Stimulated activated naive CD8-positive, alpha-beta T cell treated with anti-CD3 and anti-CD28 coated beads, Interleukin-15, Interleukin-2, amounts not matched to agents 100 U/mL and 50 U/mL, for 24 hours (primary cell): ENCODE data around the gene CAMKK2.
"Not testable (repeated sequence)": the region's sequence is repeated elsewhere in the genome, so short reads cannot be mapped to it uniquely, and the experiment has no call there.

Source experiments
- ATAC-seq: fragments of 150-1000 bp; cut with Tn5 transposase; one replicate; pipeline ENCODE4 v1.10.0; 2021
- DNase-seq: peaks from one replicate; pipeline ENCODE4 v3.0.0; 2021

The CAMKK2 gene

DNA sequence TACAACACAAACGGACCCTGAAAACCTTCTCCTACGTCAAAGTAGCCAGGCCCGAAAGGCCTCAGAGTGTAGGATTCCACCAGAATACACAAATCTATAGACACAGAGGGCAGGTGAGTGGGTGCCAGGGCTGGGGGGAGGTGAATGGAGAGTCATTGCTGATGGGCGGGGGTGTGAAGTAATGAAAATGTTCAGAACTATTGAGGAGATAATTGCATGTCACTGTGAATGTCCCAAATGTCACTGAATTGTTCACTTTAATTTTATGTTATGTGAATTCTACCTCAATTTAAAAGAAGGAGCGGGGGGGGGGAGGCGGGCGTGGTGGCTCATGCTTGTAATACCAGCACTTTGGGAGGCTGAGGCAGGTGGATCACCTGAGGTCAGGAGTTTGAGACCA is 50.6 kb downstream of the CAMKK2 start:
- DNase-seq (no peak), ATAC-seq (no peak)

DNA sequence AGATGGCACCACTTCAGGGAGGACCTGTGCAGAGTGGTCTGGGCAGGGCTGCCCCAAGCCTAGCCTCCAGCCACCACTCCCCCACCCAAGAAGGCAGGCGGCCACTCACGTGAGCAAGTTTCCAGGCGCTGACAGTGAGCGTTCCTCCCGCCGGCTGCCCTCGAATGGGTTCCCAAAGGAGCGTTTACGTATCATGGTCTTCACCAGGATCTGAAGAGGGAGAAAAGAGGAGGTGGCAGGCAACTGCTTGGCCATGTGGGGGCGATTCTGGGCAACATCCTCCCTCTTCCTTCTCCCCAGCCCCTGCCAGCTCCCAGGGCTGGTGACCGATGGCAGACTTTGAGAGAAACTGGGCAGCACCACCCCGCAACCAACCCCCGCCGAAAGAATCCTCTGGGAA is 51.5 kb downstream of the CAMKK2 start:
- DNase-seq (no peak), ATAC-seq (no peak)

GRCh38 chr12:121241156-121241970 is 55.1 kb downstream of the CAMKK2 start:
- DNase-seq: no peak
- peak; percentile 6 for ATAC-seq

DNA sequence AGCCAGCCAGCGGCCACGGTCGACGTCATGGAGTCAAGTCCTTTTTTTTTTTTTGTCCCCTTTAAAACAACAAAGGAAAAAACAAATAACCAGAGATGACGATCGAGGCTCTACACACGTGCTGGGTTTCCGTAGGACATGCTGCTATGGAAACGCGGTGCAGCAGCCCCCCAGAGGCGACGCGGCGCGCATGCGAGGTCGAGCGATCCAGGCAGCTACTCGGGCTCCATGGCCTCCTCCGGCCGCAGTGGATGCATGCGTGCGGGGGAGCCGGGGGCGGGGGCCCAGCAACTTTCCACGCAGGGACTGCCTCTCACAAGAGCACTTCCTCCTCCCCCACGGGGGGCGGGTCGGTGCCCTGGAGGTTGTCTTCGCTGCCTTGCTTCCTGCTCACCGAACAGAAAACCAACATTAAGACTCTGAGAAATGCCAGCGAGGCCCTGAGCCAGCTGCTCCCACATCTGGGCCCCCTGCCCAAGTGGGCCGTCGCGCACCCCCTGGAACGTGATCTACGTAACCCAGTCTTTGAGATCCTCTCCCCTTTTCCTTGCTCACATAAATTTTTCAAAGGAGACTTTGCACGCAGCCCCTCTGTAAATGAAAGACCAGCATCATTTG is 55.9 kb downstream of the CAMKK2 start:
- peak; percentile 79 for ATAC-seq
- DNase-seq: peak; percentile 81

DNA sequence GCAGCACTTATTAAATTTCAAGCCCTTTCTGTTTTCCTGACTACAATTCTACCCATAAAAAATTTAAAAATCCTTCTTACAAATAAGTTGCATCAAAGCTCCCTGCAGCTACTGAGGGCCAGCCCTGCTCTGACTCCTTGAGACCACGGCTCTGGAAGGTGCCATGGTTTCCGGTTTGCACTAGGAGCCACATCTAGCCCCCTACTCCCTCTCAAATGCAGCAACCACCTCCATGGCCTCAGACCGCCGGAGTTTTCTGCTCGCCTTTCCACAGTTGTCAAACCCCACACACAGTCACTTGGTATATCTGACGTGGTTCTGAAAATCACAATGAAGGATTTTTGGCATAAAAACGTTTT is 56.5 kb downstream of the CAMKK2 start:
- ATAC-seq (no peak), DNase-seq (no peak)

DNA sequence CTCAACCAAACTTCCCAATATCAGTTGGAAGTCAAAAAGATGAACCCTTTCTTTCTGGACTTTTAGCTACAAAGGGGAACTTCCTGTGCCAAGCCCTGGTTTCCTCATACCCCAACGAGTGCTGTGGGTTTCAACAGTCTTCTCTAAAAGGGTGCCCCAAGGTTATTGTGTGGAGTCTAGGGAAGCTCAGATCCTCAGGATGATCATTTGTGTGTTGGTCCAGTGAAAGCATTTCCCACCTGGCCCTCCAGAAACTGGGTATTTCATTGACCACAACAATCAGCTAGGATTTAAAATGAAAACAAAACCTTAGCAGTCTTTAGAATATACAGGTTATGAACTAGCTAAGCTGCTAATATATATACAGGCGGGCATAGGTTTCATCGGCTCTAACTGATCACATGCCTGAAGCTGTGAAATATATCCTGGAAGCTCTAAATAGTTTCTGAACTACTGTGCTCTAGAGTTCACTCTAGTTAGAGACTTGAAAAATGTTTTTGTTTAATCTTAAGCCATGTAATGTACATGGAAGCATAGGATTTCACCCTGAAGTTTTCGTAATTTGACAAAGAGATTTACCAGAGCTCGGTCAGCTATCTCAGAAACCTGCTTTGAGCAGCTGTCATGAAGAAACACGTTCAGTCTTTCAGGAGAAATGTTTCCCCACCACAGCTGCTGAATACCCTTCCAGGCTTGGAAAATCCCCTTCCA is 57.0 kb downstream of the CAMKK2 start:
- ATAC-seq (no peak), DNase-seq (no peak)

DNA sequence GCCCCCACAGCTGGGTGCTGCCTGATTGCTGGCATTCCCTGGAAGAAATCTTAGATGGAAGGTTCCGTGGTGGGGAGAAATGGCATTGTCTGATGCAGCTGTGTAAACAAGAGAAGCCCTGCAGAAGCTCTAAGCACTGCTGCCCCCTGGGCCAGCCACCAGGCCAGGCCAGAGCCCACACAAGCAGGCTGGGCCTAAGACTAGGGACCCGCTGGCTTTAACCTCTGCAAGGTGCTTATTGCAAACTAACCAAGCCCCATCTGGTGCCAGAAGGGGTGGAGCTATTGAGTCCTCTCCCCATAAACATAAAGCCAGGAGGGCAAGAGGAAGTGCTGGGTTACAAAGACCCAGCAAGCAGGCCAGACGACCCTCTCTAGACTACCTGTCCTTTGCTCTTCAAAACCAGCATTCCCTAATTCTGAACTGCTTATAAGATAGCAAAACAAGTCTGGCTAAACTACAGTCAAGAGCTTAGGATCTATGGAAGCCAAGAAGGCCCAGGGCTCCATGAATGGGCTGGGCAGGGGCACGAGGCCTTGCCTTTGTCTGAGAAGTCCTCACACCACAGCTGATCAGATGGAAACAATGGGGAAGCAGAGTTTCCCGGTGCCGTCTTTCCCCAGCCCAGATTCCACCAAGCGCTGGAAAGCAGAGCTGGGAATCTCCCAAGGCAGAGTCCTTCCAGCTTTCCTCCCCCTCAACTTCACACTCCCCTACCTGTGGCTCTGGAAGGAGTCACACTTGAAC is 57.7 kb downstream of the CAMKK2 start:
- DNase-seq (no peak), ATAC-seq (no peak)

GRCh38 chr12:121238086-121238485 is 58.4 kb downstream of the CAMKK2 start:
- ATAC-seq (no peak), DNase-seq (no peak)

GRCh38 chr12:121237415-121237814 is 59.1 kb downstream of the CAMKK2 start:
- DNase-seq (no peak), ATAC-seq (no peak)

DNA sequence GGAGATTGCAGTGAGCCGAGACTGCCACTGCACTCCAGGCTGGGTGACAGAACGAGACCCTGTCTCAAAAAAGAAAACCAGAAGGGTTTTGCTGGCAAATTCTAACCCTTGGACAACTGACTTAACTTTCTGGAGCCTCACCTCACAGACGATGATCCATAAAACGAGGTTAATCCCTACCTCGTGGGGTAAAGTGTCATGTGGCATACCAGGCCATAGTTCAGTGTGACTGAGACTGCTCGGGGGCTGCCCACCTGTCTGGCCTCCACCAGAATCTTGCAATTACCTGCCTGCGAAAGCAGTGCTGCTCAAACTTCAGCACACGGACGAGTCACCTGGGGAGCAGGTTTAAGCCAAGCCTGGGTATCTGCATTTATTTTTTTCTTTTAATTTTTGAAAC is 59.7 kb downstream of the CAMKK2 start:
- DNase-seq (no peak), ATAC-seq (no peak)

DNA sequence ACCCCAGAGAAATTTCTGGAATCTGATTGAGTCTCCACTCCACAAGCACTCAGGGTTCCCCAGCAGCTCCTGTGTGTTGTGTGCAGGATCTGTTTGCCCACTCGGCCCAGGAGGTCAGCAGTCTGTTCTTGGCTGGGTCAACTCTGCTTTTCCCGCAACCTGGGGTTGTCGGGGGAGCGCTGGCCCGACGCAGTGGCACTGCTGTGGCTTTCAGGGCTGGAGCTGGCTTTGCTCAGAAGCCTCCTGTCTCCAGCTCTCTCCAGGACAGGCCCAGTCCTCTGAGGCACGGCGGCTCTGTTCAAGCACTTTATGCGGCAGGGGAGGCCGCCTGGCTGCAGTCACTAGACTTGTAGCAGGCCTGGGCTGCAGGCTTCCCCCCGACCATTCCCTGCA is 62.9 kb downstream of the CAMKK2 start:
- no peak for ATAC-seq
- no peak for DNase-seq

DNA sequence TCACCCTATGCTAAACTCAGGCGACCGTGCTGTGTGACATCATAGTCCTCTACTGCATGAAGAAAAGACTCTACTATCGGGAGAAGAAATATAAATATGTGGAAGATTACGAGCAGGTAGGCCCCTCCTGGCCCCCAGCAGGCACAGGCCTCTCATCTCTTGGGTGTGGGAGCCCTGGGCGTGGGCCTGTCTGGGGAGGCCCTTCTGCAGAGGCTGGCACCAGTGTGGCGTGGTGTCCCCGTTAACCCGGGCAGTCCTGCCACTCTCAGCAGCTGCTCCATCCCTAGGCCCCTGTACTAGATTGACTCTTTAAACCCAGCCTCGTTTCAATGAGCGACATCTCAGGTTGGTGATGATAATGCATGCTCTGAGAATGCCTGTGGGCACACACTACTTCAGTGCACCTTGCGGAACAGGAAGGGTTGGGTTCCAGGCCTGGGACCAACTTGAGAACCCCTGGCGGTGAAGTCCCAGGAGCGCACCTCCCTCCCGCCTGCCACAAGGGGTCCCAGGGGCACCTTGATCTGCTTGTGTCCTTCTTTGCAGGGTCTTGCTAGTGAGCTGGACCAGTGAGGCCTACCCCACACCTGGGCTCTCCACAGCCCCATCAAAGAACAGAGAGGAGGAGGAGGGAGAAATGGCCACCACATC is 63.4 kb downstream of the CAMKK2 start:
- DNase-seq (no peak), ATAC-seq (no peak)

DNA sequence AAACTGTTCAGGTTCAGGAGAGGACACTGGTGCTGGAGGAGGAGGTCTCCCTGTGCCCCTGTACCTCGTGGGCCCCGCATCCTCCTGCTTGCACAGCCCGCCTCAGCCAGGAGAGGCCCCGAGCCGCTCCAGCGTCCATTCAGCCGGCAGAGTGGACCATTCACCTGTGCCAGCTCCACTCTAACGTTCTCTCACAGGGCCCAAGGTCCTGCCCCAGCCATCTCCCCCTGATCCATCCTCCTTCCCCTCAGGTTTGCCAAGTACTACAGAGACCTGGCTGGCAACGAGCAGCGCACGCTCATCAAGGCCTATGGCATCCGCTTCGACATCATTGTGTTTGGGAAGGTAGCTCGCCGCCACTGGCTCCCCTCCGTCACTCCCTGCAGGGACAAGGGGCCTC is 64.3 kb downstream of the CAMKK2 start:
- peak; percentile 15 for ATAC-seq
- DNase-seq: no peak

GRCh38 chr12:121230538-121230907 is 66.0 kb downstream of the CAMKK2 start:
- DNase-seq (no peak), ATAC-seq (no peak)

DNA sequence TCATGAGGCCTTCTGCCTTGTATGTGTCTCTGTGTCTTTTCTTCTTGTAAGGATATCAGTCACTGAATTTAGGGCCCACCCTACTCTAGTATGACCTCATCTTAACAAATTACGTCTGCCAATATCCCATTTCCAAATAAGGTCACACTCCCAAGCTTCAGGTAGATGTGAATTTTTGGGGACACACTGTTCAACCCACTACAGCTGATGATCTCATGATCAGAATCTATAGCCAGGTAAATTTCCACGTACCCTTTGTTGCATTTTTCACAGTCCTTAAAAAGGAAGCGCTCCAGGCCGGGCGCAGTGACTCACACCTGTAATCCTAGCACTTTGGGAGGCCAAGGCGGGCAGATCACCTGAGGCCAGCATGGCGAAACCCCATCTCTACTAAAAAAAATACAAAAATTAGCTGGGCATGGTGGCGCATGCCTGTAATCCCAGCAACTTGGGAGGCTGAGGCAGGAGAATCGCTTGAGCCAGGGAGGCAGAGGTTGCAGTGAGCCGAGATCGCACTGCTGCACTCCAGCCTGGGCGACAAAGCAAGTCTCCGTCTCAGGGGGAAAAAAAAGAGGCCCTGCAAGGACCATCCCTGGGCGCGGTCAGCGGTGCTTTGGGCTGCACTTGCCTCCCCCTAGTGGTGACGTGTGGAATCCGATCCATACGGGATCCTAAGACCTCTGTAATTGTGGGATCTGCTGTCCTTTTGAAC is 66.5 kb downstream of the CAMKK2 start:
- ATAC-seq (peak; percentile 82), DNase-seq (peak; percentile 77)

DNA sequence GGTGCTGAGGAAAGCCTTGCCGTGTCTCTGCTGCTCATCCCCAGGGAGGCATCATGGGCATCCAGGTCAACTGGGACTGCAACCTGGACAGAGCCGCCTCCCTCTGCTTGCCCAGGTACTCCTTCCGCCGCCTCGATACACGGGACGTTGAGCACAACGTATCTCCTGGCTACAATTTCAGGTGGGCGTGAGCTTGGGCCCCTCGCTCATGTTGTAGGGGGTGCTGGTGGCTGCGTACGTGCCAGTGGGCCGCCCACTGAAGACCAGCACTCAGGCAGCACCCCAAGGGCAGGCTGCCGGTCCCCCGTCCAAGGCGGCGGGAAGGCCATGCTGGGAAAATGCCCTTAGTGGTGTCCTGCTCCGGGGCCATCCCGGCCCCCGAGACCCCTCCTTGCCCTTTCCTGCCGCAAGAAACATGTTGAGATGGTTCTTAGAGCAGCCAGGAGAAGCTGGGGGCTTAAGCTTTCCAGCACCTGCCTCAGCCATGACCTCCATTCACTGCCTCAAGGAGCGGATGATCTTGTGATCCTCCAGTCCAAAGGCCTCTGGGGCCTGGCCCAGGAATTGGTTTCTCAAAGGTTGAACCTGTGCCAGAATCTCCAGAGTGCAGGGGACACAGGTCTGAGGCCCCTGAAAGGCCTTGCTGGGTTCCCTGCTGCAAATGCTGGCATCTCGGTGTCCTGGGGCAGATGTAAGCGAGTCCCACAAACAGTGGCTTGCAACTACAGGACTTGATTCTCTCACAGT is 67.4 kb downstream of the CAMKK2 start:
- ATAC-seq (no peak), DNase-seq (no peak)

- no peak for DNase-seq
- no peak for ATAC-seq
These were observed 69.2 kb downstream of the CAMKK2 start for GRCh38 chr12:121227294-121227693.

DNA sequence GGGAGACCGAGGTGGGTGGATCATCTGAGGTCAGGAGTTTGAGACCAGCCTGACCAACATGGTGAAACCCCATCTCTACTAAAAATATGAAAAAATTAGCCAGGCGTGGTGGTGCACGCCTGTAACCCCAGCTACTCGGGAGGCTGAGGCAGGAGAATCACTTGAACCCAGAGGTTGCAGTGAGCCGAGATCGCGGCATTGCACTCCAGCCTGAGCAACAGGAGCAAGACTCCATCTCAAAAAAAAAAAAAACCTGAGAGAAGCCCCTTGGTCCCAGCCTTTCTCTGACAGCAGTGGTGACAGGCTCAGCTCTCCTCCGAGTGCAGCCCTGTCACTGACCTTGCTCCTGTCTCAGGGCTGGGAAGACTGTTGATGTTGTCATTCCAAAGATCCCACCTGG is 69.6 kb downstream of the CAMKK2 start:
- ATAC-seq: not testable (repeated sequence)

DNA sequence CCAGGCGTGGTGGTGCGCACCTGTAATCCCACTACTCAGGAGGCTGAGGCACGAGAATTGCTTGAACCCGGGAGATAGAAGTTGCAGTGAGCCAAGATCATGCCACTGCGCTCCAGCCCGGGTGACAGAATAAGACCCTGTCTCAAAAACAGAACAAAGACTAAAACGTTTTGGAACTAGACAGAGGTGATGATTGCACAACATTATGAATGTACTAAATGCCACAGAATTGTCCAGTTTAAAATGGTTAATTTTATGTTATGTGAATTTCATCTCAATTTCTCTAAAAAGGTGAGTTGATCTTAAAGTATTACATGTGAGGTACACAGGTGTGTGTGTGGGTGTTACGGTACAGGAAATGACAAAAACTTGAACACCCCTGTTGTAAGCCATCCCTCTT is 70.1 kb downstream of the CAMKK2 start:
- DNase-seq (no peak), ATAC-seq (no peak)

More for the DNA sequence above, 69.6 kb downstream of the CAMKK2 start:
- not testable (repeated sequence) for DNase-seq

GRCh38 chr12:121224591-121224990 is 71.9 kb downstream of the CAMKK2 start:
- DNase-seq: no peak
- ATAC-seq: peak; percentile 41
